NCI-H69 (cell line): Measurements from ENCODE around the gene AREL1.

Experiments
- DNase-seq: peaks from one replicate; lab custom pipeline; 2025; lab: John Stamatoyannopoulos, UW

The AREL1 gene

DNA sequence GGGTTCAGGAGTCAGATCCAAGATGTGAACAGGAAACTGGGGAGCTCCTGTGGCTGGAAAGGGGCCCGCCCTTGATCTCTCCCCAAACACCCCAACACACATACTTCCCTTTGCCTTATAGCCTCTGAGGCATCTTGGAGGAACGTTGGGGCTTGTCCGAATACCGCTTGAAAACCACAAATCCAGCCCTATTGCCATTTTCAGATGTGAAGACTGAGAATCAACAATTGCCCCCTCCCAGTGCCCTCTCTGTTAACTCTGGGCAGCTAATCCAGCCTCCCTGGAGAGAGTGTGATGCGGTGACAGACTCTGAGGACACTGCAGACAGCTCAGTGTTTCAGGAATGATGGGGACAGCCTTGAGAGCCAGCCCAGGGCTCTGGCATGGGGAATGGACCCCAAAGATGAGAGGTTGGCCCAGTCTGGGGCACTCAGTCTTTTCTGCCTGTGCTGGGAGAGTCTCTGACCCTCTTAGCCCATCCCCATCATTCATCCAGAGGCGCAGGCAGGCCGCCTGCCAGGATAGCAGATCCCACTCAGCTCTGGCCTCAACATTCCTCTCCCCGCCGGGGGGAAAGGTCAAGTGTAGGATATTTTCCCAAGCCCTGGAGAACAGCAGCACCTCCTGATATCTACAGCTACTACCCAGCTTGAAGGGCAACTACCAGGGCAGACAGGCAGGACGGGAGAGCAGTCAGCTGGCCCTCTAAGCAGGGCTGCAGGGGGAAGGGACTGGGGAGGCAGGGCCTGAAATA, 76.3 kb downstream of the AREL1 start:
- no peak for DNase-seq

DNA sequence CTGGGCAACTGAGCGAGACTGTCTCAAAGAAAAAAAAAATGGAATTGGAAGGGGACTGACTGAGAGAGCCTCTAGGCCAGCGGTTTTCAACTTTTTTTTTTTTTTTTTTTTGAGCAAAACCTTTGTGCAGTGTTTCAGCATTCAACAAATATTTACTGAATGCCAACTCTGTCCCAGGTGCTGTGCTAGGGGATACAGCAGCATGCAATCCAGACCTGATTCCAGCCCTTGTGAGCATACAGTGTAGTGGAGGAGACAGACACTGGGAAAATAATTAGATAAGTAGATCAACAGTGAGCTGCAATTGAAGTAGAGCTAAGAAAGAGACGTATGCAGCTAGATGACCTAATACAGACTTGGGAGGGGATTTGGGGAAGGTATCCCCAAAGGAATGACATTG, 77.0 kb downstream of the AREL1 start:
- DNase-seq = peak; percentile 18

DNA sequence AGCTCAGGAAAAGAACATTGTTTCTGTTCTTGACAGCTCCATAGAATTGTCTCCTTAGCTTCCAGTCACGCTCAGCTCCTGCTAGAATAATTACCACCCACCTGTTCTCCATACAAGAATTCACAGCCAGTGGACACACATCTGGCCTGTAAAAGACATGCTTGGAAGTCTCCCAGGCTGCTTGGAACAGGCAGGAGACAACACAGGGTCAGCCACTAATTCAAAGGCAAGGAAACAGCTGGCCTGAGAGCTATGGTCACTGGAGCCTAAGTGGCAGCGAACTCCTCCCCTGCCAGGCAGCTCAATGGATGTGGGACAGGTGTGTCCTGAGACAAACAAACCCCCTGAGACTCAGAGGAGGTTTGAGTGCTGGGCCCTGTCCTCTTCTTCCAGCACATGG, 77.9 kb downstream of the AREL1 start:
- DNase-seq = peak; percentile 89

DNA sequence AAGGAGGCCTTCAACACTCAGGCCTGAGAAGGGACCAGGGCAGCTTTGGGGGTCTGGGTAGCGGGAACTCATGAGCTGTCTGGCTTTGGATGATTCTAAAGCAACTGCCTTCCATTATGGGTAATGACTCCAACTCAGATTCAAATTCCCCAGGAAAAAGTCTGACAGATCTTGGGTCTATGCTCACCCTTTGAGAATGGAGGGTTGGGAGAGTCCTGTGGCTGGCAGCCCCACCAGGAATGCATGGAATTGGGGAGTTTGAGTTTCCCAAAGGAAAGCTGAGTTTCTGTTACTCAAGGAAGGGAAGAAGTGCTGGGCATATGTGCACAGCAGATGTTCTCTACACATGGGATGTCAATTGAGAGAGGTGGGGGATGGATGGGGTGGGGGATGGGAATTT, 78.4 kb downstream of the AREL1 start:
- no peak for DNase-seq

DNA sequence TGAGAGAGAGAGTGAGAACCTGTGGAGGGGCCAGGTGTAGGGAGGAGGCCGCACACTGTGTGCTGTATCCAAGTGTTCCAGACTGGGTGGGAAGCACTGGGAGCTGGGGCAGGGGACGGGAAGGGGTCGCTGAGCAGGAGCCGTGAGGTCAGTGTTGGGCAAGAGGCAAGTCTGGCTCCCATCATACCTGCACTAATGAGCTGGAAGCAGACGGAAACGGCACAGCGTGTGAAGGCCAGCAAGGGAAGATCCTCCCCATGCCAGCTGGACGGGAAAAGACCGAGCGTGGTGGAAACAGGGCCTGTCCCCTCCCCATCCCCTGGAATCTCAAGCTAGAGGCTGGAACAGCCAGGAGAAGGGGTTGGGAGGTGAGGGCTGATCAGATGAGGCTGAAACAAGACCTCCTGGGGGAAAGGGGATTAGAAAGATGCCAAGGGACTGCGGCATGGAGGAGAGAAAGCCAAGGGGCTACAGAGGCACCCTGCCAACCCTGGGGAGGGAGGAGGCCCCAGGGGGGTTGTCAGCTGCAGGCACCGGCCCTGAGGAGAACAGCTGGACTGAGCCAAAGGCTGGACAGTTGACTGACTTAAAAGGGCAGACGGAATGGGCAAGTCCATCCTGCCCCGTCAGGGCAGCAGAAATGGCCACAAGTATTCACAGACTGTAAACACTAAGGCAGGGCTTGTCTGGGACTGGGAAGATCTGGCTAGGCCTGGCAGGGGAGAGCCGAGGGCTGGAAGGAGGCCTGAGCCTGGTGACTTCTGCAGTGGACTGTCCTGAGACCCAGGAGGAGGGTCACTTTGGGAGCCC, 81.8 kb downstream of the AREL1 start:
- DNase-seq = no peak

DNA sequence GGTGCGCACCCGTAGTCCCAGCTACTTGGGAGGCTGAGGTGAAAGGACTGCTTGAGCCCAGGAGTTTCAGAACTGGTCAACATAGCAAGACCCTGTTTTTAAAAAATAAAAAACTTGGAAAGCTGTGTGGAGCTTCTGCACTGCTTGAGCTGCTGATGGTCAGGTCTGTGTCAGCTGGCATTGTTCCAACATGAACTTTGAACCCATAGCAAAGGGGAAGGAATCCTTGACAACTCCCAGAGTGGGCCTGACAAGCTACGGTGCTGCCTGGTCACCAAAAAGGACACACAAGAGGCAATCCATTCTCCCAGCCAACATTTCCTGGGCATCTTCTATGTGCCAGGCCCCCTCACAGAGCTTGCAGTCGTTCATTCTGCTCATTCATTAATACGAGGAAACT, 84.5 kb downstream of the AREL1 start:
- no peak for DNase-seq

DNA sequence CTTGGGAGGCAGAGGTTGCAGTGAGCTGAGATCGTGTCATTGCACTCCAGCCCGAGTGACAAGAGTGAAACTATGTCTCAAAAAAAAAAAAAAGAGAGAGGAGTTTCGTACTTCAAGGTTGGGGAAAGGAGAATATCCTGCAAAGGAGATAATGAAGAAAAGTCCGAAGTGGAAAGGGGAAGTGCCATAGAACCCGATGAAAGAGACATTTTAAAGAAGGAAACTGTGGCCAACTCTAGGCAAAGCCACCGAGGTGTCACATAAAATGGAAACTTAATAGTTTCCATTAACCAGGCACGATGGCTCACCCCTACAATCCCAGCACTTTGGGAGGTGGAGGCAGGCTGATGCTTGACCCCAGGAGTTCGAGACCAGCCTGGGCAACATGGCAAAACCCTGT, 85.8 kb downstream of the AREL1 start:
- no peak for DNase-seq

DNA sequence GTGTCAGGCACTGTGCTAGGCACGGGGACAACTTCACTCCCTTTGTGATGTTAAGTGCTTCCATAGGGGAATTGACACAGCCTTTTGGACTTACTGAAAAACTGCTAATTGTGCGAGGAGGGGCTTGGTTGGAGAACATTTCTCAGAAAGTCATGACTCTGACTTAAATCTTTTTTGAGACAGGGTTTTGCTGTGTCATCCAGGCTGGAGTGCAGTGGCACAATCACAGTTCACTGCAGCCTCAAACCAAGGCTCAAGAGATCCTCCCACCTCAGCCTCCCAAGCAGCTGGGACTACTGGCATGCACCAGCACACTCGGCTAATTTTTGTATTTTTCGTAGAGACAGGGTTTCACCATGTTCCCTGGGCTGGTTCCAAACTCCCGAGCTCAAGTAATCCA, 90.6 kb downstream of the AREL1 start:
- no peak for DNase-seq

DNA sequence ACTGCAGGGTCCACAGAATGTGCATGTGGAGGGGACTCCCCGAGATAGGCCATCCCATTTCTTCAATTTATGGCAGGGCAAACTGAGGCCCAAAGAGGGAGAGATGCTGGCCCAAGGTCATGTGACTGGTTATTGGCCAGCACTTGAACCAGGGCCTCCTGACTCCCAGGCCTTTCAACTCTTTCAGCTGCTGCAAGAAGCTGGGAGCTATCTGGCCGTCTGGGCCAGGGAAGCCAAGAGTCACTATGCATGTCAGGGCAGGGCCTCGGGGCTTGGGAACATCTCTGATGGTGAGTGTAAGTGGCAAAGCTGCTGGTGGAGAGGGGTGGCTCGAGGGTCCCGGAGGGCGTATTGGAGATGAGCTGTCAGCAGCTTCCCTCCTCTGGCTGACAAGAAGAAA, 91.3 kb downstream of the AREL1 start:
- DNase-seq = no peak

DNA sequence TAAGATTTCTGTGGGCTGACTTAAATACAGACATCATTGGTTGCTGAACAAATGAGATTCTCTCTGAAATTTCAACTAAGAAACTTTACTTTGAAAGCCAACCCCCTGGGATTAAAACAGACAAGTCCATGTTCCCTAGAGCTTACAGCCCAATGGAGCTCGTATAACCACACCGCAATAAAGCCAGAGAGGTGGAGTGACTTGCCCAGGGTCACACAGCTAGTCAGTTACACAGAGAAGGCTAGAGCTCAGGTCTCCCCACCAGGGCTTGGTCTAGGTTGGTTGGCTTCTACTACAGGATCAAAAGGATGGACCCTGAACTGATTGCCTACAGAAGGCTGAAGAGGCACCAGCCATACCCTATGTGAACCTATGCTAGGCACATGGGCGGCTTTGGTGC, 92.0 kb downstream of the AREL1 start:
- DNase-seq = no peak

DNA sequence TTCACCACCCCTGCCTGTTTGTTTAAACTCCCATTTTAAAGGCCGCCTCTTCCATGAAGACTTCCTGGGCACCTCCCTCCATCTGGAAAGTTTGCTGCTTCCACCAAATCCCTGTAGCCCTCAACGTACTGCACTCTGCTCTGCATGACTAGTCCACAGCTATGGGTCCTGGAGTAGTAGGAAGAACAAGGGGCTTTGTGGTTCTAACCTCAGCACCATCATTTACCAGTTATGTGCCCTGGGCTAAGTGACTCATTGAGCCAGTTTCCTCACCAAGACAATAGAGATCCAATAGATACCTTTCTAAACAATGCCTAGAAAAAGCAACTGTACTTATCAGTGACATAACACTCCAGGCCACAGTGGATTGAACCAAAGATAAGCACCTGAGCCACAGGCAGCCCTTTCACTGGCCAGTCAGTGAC, 92.4 kb downstream of the AREL1 start:
- DNase-seq = no peak

DNA sequence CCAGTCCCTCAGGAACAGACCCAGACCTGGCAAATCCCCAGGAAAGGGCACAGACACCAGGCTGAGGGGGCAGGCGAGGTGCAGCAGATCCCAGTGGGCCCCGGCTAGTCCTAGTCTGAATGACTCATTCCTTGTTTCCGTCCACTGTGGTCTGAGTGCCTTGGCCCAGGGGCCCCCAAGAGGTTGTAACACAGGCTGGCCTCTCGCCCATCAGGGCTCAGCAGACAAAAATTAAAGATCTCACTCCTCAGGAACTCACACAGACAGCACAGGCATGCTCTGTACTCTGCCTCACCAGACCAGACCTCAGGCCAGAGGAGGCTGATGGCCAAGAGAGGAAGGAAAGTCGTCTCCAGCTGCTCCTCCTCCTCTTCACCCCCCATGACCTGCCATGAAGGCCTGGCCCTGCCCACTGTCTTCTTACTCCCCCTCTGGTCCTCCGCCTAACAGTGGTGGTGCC, 93.2 kb downstream of the AREL1 start:
- no peak for DNase-seq

DNA sequence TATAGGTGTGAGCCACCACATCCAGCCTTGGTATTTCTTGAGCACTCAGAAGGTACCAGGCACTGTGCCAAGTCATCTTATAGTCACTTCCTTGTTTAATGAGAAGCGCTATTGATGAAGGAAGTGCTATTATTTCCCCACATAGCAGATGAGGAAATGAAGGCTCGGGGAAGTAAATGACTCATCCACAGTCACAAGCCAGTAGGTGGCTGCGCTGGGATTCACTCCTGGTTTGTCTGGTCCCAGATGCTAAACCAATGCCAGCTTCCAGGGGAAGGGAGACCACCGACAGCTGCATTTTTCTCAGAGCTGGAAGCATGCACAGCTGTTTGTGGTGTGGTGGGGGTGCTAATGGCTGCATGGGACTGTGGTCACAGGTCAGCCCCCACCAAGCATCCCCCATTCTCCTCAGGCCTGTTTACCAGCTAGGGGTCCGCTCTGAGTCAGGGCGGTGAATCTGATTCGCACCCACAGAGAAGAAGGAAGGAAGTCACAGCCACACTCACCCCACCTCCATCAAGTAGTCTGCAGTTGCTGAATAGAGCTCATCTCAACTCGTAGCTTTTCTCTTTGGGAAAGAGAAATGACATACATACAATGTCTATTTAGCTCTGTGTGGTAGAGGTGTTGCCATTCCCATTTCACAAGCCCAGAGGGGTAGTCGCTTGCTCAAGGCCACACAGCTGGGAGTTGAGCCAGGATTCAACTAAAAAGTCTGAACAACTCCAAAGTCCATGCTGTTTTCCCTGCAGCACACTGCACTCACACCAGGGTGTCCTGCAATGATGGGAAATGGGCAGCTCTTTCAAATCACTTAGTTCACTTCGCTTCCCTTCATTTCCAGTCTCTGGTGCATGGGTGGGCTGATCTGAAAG, 94.6 kb downstream of the AREL1 start:
- DNase-seq = peak; percentile 83

DNA sequence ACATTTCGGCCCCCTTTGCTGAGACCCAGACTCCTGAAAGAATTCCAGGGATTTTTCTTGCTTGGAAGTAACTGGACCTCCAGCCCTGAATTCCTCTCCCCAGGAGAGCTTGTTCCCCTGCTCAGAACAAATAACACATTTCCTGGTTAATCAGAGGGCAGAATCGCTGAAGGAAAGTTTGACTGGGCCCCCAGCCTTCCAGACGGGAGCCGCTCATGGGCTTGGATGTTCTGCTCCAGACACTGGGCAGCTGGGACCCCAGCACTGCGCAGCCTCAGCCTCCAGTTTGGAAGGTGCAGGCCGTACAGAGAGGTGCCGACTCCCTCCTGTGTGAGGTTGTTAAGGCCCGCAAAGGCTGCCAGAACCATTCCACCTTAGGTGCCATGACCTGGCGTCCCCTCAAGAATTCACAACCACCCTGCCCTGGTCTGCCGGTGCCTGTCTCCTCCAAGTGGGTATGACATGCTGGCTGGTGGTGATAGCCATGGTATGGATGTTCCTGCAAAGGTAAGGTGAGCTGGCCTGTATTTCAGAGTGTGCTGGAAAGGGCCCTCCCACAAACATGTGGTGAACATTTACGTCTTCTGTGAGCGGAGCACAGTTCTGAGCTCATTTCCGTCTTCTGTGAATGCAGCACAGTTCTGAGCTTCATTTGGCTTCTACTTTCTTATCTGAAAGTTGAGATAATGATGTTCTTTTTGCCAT, 95.7 kb downstream of the AREL1 start:
- no peak for DNase-seq

DNA sequence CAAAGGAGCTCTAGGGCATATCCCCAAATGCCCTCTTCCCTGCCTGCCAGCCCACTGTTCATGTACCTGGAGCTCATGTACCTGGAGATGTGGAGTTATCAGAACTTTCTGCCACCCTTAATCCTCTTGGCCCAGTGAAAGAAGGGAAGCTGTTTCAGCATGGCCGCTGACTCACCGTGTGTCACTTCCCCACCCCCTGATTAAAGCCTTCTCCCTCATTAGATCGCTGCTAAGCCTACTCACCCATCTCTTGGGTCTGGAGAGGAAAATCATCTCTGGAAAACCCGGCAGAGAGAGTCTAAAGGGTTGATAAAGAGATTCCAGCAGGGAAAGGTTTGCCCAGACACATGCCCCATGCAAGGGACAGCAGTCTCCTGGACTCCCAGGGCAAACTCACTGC, 96.4 kb downstream of the AREL1 start:
- peak; percentile 18 for DNase-seq

DNA sequence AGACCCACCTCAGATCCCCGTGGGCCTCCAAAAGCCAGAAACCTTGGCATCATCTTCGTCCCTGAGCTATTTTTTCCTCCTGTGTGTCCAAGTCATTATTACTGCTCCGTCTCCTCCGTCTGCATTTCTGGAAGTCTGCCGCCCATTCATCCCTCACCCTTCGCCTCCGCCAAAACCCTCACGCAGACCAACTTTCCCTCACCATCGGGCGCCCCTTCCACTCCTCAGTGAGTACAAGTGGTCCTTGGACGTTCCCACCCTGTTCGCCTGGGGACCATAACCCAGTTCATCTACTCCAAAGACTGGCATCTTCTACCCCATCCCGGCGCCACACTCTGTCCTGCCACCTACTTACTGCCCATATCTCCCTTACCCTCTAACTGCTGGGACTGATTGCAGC, 97.1 kb downstream of the AREL1 start:
- DNase-seq = no peak

DNA sequence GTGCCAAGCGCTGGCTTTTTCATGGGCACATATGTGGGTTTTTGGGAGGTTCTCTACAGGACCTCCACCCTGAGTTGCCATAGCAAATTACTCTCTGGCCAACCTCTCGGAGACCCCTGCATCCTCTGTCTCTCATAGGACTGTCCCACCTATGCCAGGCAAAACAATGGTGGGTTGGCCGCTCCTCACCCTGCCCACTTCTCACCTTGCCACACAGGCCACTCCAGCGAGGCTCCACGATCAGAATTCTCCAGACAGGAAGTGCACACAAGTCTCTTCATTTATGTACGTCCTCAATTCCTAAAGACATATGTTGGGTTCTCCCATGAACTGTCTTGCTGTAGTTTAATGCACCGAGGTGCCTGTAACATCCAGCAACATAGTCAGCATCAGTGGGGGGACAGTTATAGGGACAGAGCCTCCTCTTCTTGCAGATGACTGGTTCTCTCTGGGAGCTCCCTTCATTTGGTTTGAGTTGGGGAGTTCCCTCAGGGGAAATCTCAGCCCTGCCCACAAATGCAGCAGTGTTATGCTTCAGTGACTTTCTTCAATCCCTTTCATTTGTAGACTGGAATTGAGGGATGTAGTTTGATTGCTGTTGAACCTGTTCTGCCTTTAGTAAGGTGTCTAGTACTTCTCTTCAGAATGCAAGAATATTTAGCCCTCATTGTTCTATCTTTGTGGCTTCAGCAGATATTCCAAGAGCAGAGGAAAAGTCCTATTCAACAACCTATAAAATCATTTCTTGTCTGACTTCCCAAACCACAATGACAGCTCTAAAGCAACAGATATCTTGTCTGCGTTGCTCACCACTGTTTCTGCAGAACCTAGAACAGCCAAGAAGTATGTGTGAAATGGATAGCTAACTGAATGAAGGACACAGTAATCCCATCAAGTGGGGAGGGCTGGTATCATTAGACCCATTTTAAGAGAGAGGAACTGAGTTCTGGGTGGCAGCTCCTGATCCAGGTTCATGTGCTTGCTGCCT, 98.1 kb downstream of the AREL1 start:
- DNase-seq = peak; percentile 60

DNA sequence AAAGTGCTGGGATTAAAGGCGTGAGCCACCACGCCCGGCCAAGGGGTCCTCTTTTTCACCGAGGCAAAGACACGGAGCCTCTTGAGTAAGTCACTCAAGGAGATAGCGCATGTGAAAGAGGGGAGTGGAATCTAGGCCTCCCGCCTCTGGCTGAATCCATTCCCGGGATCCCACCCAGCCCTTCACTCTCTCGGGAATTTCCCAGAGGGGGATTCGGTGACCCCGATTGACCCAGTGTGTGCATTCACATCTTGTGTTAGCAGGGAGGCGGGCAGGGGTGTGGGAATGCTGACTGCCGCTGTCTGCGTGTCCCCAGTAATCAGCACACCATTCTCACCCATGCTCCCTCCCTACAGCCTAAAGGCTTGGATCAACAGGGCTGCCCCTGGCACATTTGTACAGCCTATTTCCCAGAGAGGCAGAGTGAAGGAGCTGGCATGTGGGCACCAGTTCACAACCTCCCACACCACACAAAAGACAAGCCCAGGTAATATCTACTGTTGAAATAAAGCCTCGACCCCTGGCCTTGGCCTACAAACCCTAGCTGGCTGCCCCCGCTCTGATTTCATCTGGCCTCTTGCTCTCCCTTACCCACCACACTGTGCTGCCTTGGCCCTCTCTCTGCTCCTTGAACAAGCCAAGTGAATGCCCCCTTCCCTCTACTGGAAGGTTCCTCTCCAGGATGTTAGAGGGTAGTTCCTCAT, 99.5 kb downstream of the AREL1 start:
- DNase-seq = peak; percentile 21

DNA sequence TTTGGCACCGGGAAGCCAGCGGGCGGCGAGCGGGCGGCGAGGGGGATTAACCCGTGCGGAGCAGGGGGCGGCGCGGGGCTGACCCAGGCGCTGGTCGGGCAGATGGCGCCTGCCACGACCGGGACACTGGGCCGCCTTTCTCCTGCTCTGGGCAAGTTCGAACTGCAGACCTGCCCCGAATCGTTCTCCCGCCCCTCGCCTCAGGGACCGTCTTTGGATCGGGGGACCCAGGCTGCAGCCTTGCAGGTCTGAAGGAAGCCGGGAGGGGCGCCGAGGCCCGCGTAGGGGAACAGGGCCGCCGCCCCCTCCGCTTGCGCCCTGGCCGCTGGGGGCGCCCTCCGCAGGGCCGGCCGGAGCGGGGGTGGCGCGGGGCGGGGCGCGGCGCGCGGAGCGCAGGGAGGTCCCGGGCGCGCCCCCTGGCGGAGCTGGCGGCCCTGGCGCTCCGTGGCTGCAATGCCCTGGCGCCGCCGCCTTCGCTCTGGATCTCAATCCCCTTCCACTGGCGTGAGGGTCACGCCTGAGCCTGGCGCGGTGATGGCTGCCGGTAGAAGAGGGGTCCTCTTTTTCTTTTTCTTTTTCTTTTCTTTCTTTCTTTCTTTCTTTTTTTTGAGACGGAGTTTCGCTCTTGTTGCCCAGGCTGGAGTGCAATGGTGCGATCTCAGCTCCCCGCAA, 100.4 kb downstream of the AREL1 start:
- peak; percentile 93 for DNase-seq
